H1 (cell line): ENCODE results near the gene MAB21L3. TPM values are rescaled to one million over a fixed set of nuclear protein-coding genes. Genes with fewer than 3 reads are reported as not detected.

Experiments
- CTCF ChIA-PET: fragments of 300-600 bp; sonication (Branson Sonifier 250); formaldehyde crosslinking; loops from one replicate; lab custom pipeline; 2021; ENCODE audit not compliant: partially characterized antibody; lab: Charles Lee
- POLR2A ChIA-PET: fragments of 300-600 bp; sonication (Branson Sonifier 250); formaldehyde crosslinking; loops from one replicate; lab custom pipeline; 2021; ENCODE audit warnings: inconsistent platforms; ENCODE audit not compliant: partially characterized antibody; lab: Charles Lee
- DNase-seq, 2 experiments: peaks; one replicate each; pipeline versions ENCODE4 v3.0.0 to v3.0.0-alpha.2; 2010 to 2022; ENCODE audit warnings: low spot score in 2 of 2, low read depth in 1 of 2, mixed read lengths in 1 of 2
- FAIRE-seq: peaks from 2 replicates; lab custom pipeline; 2011; peaks lifted over from hg19 to GRCh38; lab: Jason Lieb, UNC
- H2AFZ ChIP-seq: 2 replicates; pipeline ENCODE4 v1.8.1; 2012; ENCODE audit warnings: low read length, inconsistent platforms
- H2AK5ac ChIP-seq: 2 replicates; pipeline ENCODE4 v1.6.1; 2013; ENCODE audit warnings: low read depth, low read length
- H2BK120ac ChIP-seq: replicated peaks from 2 replicates; pipeline ENCODE3; 2013; ENCODE audit warnings: low read depth, low read length, inconsistent platforms
- H2BK12ac ChIP-seq: 2 replicates; pipeline ENCODE4 v1.6.1; 2013; ENCODE audit warnings: low read depth, low read length
- H2BK15ac ChIP-seq: 2 replicates; pipeline ENCODE4 v1.6.1; 2013; ENCODE audit warnings: low read length
- H2BK20ac ChIP-seq: 2 replicates; pipeline ENCODE4 v1.6.1; 2013; ENCODE audit warnings: low read length
- H2BK5ac ChIP-seq: 2 replicates; pipeline ENCODE4 v1.6.1; 2013; ENCODE audit warnings: low read depth, low read length
- H3K14ac ChIP-seq: 2 replicates; pipeline ENCODE4 v1.6.1; 2013; ENCODE audit warnings: inconsistent platforms; ENCODE audit not compliant: insufficient read length
- H3K18ac ChIP-seq: 2 replicates; pipeline ENCODE4 v1.6.1; 2013; ENCODE audit warnings: low read length; ENCODE audit errors: extremely low read depth
- H3K23ac ChIP-seq: 2 replicates; pipeline ENCODE4 v1.6.1; 2013; ENCODE audit warnings: inconsistent platforms; ENCODE audit not compliant: insufficient read length
- H3K23me2 ChIP-seq: 2 replicates; pipeline ENCODE4 v1.6.1; 2013; ENCODE audit warnings: low read depth, low read length
- H3K27ac ChIP-seq: 2 replicates; pipeline ENCODE4 v1.6.1; 2011; ENCODE audit warnings: low read depth, low read length, inconsistent platforms
- H3K27me3 ChIP-seq, 4 experiments: replicated peaks in 1 of 4; 1 replicate in 1 of 4; 2 replicates in 3 of 4; pipeline versions ENCODE4 v1.6.1 to v1.8.1; 2011 to 2013; ENCODE audit warnings: low read length in 3 of 4, mild to moderate bottlenecking in 3 of 4, inconsistent platforms in 2 of 4, mixed read lengths in 2 of 4, moderate library complexity in 1 of 4; ENCODE audit not compliant: control insufficient read depth in 3 of 4, insufficient read depth in 3 of 4; ENCODE audit errors: extremely low read depth in 1 of 4
- H3K36me3 ChIP-seq, 4 experiments: 2 replicates each; pipeline versions ENCODE4 v1.6.1 to v1.8.1; 2011 to 2013; ENCODE audit warnings: mild to moderate bottlenecking in 4 of 4, low read length in 3 of 4, moderate library complexity in 2 of 4, control low read depth in 1 of 4, inconsistent platforms in 1 of 4; ENCODE audit not compliant: insufficient read depth in 4 of 4, control insufficient read depth in 2 of 4
- H3K4ac ChIP-seq: replicated peaks from 2 replicates; pipeline ENCODE3; 2013; ENCODE audit warnings: low read length, low read depth, mixed read lengths, inconsistent platforms; ENCODE audit not compliant: insufficient read length
- H3K4me1 ChIP-seq, 4 experiments: replicated peaks in 1 of 4; 1 replicate in 1 of 4; 2 replicates in 3 of 4; pipeline versions ENCODE4 v1.6.1 to v1.8.1; 2011 to 2013; ENCODE audit warnings: low read length in 3 of 4, inconsistent platforms in 2 of 4, mixed read lengths in 1 of 4; ENCODE audit not compliant: insufficient read depth in 4 of 4, control insufficient read depth in 3 of 4
- H3K4me2 ChIP-seq, 2 experiments: 2 replicates each; pipeline versions ENCODE4 v1.6.1 to v1.8.1; 2011 to 2013; ENCODE audit warnings: low read depth in 2 of 2, low read length in 2 of 2, control low read depth in 1 of 2, inconsistent platforms in 1 of 2, mild to moderate bottlenecking in 1 of 2; ENCODE audit not compliant: insufficient read depth in 1 of 2
- H3K4me3 ChIP-seq, 4 experiments: fragments of 200-600, 300-600 bp in 1 of 4; sonication (generic), shearing (Covaris generic), sonication (Bioruptor Twin) in 1 of 4; 2 replicates each; pipeline versions ENCODE4 v1.5.1 to v1.8.1; 2011 to 2016; ENCODE audit warnings: low read length in 4 of 4, low read depth in 3 of 4, control low read depth in 2 of 4, inconsistent platforms in 2 of 4, mild to moderate bottlenecking in 2 of 4, mixed read lengths in 1 of 4, moderate library complexity in 1 of 4; ENCODE audit not compliant: insufficient read depth in 2 of 4; ENCODE audit errors: extremely low read depth in 1 of 4
- H3K56ac ChIP-seq: replicated peaks from 2 replicates; pipeline ENCODE3; 2013; ENCODE audit warnings: low read depth, mild to moderate bottlenecking, mixed read lengths, low read length, inconsistent platforms; ENCODE audit not compliant: insufficient read length
- H3K79me1 ChIP-seq: 2 replicates; pipeline ENCODE4 v1.6.1; 2013; ENCODE audit warnings: low read depth, low read length, control low read depth
- H3K79me2 ChIP-seq, 2 experiments: 2 replicates each; pipeline versions ENCODE4 v1.6.1 to v1.8.1; 2012 to 2013; ENCODE audit warnings: low read length in 2 of 2, mild to moderate bottlenecking in 2 of 2, inconsistent platforms in 1 of 2; ENCODE audit not compliant: insufficient read depth in 2 of 2, control insufficient read depth in 1 of 2
- H3K9ac ChIP-seq, 4 experiments: replicated peaks in 1 of 4; 1 replicate in 1 of 4; 2 replicates in 3 of 4; pipeline versions ENCODE4 v1.6.1 to v1.8.1; 2011 to 2013; ENCODE audit warnings: low read depth in 3 of 4, low read length in 3 of 4, control low read depth in 2 of 4, mild to moderate bottlenecking in 2 of 4, moderate library complexity in 2 of 4, inconsistent platforms in 1 of 4; ENCODE audit errors: extremely low read depth in 1 of 4
- H3K9me3 ChIP-seq, 2 experiments: 2 replicates each; pipeline versions ENCODE4 v1.6.1 to v1.8.1; 2012 to 2013; ENCODE audit warnings: mild to moderate bottlenecking in 2 of 2, moderate library complexity in 2 of 2, control low read depth in 1 of 2, inconsistent platforms in 1 of 2, low read depth in 1 of 2, low read length in 1 of 2, mixed read lengths in 1 of 2; ENCODE audit not compliant: insufficient read depth in 2 of 2
- H4K20me1 ChIP-seq, 2 experiments: replicated peaks in 1 of 2; 2 replicates each; pipeline versions ENCODE3 to v1.8.1; 2011 to 2013; ENCODE audit warnings: inconsistent platforms in 2 of 2, low read length in 2 of 2, mild to moderate bottlenecking in 1 of 2; ENCODE audit not compliant: insufficient read depth in 2 of 2, control insufficient read depth in 1 of 2
- H4K5ac ChIP-seq: 2 replicates; pipeline ENCODE4 v1.6.1; 2013; ENCODE audit warnings: low read length, low read depth, mixed read lengths, inconsistent platforms; ENCODE audit not compliant: insufficient read length
- H4K8ac ChIP-seq: 2 replicates; pipeline ENCODE4 v1.8.0; 2013; ENCODE audit warnings: mild to moderate bottlenecking, moderate library complexity, low read length, inconsistent platforms; ENCODE audit not compliant: insufficient read depth; ENCODE audit errors: extremely low read depth
- H4K91ac ChIP-seq: replicated peaks from 2 replicates; pipeline ENCODE3; 2013; ENCODE audit warnings: low read length, mixed read lengths, inconsistent platforms; ENCODE audit not compliant: insufficient read length
- BACH1 ChIP-seq: IDR thresholded peaks from 2 replicates; pipeline ENCODE4 v1.6.1; 2012; ENCODE audit warnings: low read length, improper control_type of control experiment
- SP4 ChIP-seq: IDR thresholded peaks from 2 replicates; pipeline ENCODE4 v1.6.1; 2012; ENCODE audit warnings: low read length, inconsistent platforms
- YY1 ChIP-seq: IDR thresholded peaks from 2 replicates; pipeline ENCODE4 v1.6.1; 2011; ENCODE audit warnings: low read depth, mild to moderate bottlenecking, low read length
- WGBS, 2 experiments: shearing (Covaris generic) in 1 of 2; methylation state at CpG; one replicate each; pipeline versions ENCODE4 v1.1.6 to v1.1.7; 2013 to 2015; ENCODE audit warnings: low lambda C conversion rate in 2 of 2, mixed read lengths in 2 of 2, inconsistent platforms in 1 of 2, low coverage in 1 of 2, missing lambda C conversion rate in 1 of 2; ENCODE audit not compliant: insufficient replicate concordance in 2 of 2, insufficient coverage in 1 of 2, insufficient read length in 1 of 2; ENCODE audit errors: extremely low coverage in 1 of 2, missing lambda C conversion rate in 1 of 2; 5-methylcytosine and 5-hydroxymethylcytosine counted together
- polyA plus RNA-seq, 7 experiments: library from polyadenylated mRNA; depleted of rRNA in 3 of 7; stranded (reverse) in 5 of 7; unstranded in 2 of 7; fragments of >200 nt in 5 of 7; fragments of 200-250 nt in 2 of 7; gene quantifications; 1 replicate in 5 of 7; 2 replicates in 1 of 7; 4 replicates in 1 of 7; pipeline versions ENCODE4 v1.2.1 to v1.2.3, GENCODE V29; 2011 to 2013; ENCODE audit warnings: missing spikeins in 2 of 7, mixed read lengths in 2 of 7
- total RNA-seq: library from RNA; stranded (reverse); fragmentation: NEBNext Ultra II Directional; extraction: Animal tissue kit (Norgen Biotek cat#: 25700); gene quantifications from 2 replicates; pipeline ENCODE4 v1.2.1, GENCODE V29; 2021
- TF ChIP-seq, protein P1 (sequence below): IDR thresholded peaks from 2 replicates; pipeline ENCODE4 v1.6.1; 2012; ENCODE audit warnings: inconsistent platforms

MAB21L3 gene
- total and polyA plus RNA-seq, 2 of the 8 experiments (the other 6 are each of a cell fraction or from before 2014, with no cell fraction given) = not detected

GRCh38 chr1:116066868-116067565 is 44.2 kb upstream of the MAB21L3 start:
- Histone ChIP-seq H2BK12ac (no peak overlapping the region), H4K91ac (no peak overlapping the region), H3K9me3 (no peaks in the 10 kb centered on the region; a peak in 1 of 4 replicates), H3K4me3 (no peak overlapping the region), H2BK120ac (no peak overlapping the region), H3K56ac (no peak overlapping the region), H3K14ac (no peak overlapping the region), H2AFZ (no peak overlapping the region), H3K18ac (no peak overlapping the region), H2BK20ac (no peak overlapping the region), H3K79me2 (no peaks in the 10 kb centered on the region), H3K23ac (no peak overlapping the region), H3K9ac (no peak overlapping the region), H3K27me3 (no peaks in the 10 kb centered on the region), H3K4me1 (no peaks in the 10 kb centered on the region), H3K23me2 (no peaks in the 10 kb centered on the region), H4K8ac (no peak overlapping the region), H4K5ac (no peak overlapping the region), H2BK15ac (no peak overlapping the region), H3K27ac (no peak overlapping the region), H2BK5ac (no peak overlapping the region), H3K79me1 (no peaks in the 10 kb centered on the region), H4K20me1 (no peaks in the 10 kb centered on the region), H3K36me3 (0 out of 8 replicates have a peak, but pooled peaks cover 0 to 3% (median under 1%) of the 10 kb centered on the region in 4 experiments), H3K4me2 (no peak overlapping the region), H3K4ac (no peak overlapping the region), H2AK5ac (no peak overlapping the region)
- WGBS, 2 experiments = 88% methylated on average over 2 of the region's 2 CpGs; no CpG with 5 or more reads in 1 of the 2 experiments
- ChIA-PET CTCF (interaction anchor here (1.0 to 1.1 kb wide), 4 partner anchors 12 to 302 kb away, joined by 3 to 4 read pairs (median 3); no protein-coding TSS in a partner anchor), POLR2A (no interaction called here)
- no peak for DNase-seq
- FAIRE-seq = no peak
- TF ChIP-seq, protein P1, sequence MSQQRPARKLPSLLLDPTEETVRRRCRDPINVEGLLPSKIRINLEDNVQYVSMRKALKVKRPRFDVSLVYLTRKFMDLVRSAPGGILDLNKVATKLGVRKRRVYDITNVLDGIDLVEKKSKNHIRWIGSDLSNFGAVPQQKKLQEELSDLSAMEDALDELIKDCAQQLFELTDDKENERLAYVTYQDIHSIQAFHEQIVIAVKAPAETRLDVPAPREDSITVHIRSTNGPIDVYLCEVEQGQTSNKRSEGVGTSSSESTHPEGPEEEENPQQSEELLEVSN = no peak
- no peak for TF ChIP-seq YY1
- no peak for TF ChIP-seq BACH1
- no peak for TF ChIP-seq SP4
